Cardiac fibroblast (primary cell): ENCODE data around the gene LHFPL2.

Source experiments
- DNase-seq, 2 donors: peaks; one replicate each; pipeline versions ENCODE4 v3.0.0 to v3.0.0-alpha.2; 2010; ENCODE audit warnings: low read depth in 2 of 2
- H3K4me3 ChIP-seq, 2 donors: replicated peaks in 1 of 2; 1 replicate in 1 of 2; 2 replicates in 1 of 2; pipeline ENCODE4 v1.5.1; 2011; ENCODE audit warnings: low read depth in 2 of 2, low read length in 2 of 2, mild to moderate bottlenecking in 2 of 2, moderate library complexity in 1 of 2
- CTCF ChIP-seq: IDR thresholded peaks from one replicate; pipeline ENCODE4 v1.5.1; 2011; ENCODE audit warnings: low read depth, mild to moderate bottlenecking, low read length, inconsistent platforms

The LHFPL2 gene

GRCh38 chr5:78628270-78628992, 20.1 kb downstream of the LHFPL2 start:
- H3K4me3 ChIP-seq: no peak overlapping the region

GRCh38 chr5:78627766-78628165, 20.8 kb downstream of the LHFPL2 start:
- DNase-seq: peak in 1 of 2 donors; percentile 61
- no peak overlapping the region for H3K4me3 ChIP-seq
- TF ChIP-seq CTCF: no peak

More at GRCh38 chr5:78628270-78628992, 20.1 kb downstream of the LHFPL2 start:
- no peak for DNase-seq
- no peak for TF ChIP-seq CTCF

GRCh38 chr5:78627175-78627574, 21.4 kb downstream of the LHFPL2 start:
- TF ChIP-seq CTCF: peak; percentile 57
- peak; percentile 60 to 69 for DNase-seq
- no peak overlapping the region for H3K4me3 ChIP-seq

- no peak overlapping the region for H3K4me3 ChIP-seq
- no peak for DNase-seq
- TF ChIP-seq CTCF: no peak
These were observed 22.5 kb downstream of the LHFPL2 start for GRCh38 chr5:78626009-78626571.

- no peak overlapping the region for H3K4me3 ChIP-seq
- no peak for TF ChIP-seq CTCF
- DNase-seq: no peak
These were observed 23.6 kb downstream of the LHFPL2 start for GRCh38 chr5:78624992-78625391.

- no peak overlapping the region for H3K4me3 ChIP-seq
- DNase-seq: no peak
These were observed 24.5 kb downstream of the LHFPL2 start for GRCh38 chr5:78624011-78624541.

More at GRCh38 chr5:78624011-78624541, 24.5 kb downstream of the LHFPL2 start:
- no peak for TF ChIP-seq CTCF
